ENCODE results near the gene SAMD13.
A peak's percentile ranks its signal among the peaks of the same experiment; 100 is the strongest.

Gene SAMD13

GRCh38 chr1:84301004-84301784, at the start of gene SAMD13:
TSS of gene SAMD13 (plus strand) at chr1:84301708. CDS start at chr1:84303235, 1,527 bp downstream.
- peak; percentile 43 for DNase-seq

- DNase-seq, result no peak
Measured at GRCh38 chr1:84253036-84253435, 48.5 kb upstream of the SAMD13 start.

- DNase-seq, result no peak
Measured at GRCh38 chr1:84253891-84254290, 47.6 kb upstream of the SAMD13 start.

GRCh38 chr1:84254703-84255238, 46.7 kb upstream of the SAMD13 start:
- no peak for DNase-seq

GRCh38 chr1:84255582-84255981, 45.9 kb upstream of the SAMD13 start:
- no peak for DNase-seq

- no peak for DNase-seq
Measured at GRCh38 chr1:84257617-84258016, 43.9 kb upstream of the SAMD13 start.

GRCh38 chr1:84259376-84259775, 42.1 kb upstream of the SAMD13 start:
- DNase-seq, result no peak

- no peak for DNase-seq
Measured at GRCh38 chr1:84259989-84260388, 41.5 kb upstream of the SAMD13 start.

- no peak for DNase-seq
Measured at GRCh38 chr1:84260852-84261518, 40.5 kb upstream of the SAMD13 start.

- DNase-seq, result no peak
Measured at GRCh38 chr1:84264961-84265360, 36.5 kb upstream of the SAMD13 start.

GRCh38 chr1:84265867-84266266, 35.6 kb upstream of the SAMD13 start:
- DNase-seq, result no peak

GRCh38 chr1:84266748-84267147, 34.8 kb upstream of the SAMD13 start:
- DNase-seq, result no peak

GRCh38 chr1:84267476-84267875, 34.0 kb upstream of the SAMD13 start:
- no peak for DNase-seq

- DNase-seq, result no peak
Measured at GRCh38 chr1:84268346-84268745, 33.2 kb upstream of the SAMD13 start.

GRCh38 chr1:84269306-84269705, 32.2 kb upstream of the SAMD13 start:
- no peak for DNase-seq

- DNase-seq, result no peak
Measured at GRCh38 chr1:84271441-84272151, 29.9 kb upstream of the SAMD13 start.

GRCh38 chr1:84272401-84272800, 29.1 kb upstream of the SAMD13 start:
- DNase-seq, result no peak

GRCh38 chr1:84277343-84278059, 24.0 kb upstream of the SAMD13 start:
- no peak for DNase-seq

- no peak for DNase-seq
Measured at GRCh38 chr1:84278905-84279304, 22.6 kb upstream of the SAMD13 start.

GRCh38 chr1:84280912-84281311, 20.6 kb upstream of the SAMD13 start:
- no peak for DNase-seq

- DNase-seq, result no peak
Measured at GRCh38 chr1:84282780-84283333, 18.7 kb upstream of the SAMD13 start.

- DNase-seq, result no peak
Measured at GRCh38 chr1:84283381-84283780, 18.1 kb upstream of the SAMD13 start.

GRCh38 chr1:84286071-84286470, 15.4 kb upstream of the SAMD13 start:
- DNase-seq, result no peak
